Common myeloid progenitor, CD34-positive (primary cell): ENCODE measurements around the gene MAGI2.

ENCODE experiments used
- CTCF ChIA-PET: fragments of 350-600 bp; sonication (Branson Sonifier 250); formaldehyde crosslinking; loops from one replicate; lab custom pipeline; 2021; ENCODE audit warnings: antibody characterized with exemption; lab: Charles Lee
- POLR2A ChIA-PET: fragments of 350-600 bp; sonication (Branson Sonifier 250); formaldehyde crosslinking; loops from one replicate; lab custom pipeline; 2021; ENCODE audit warnings: antibody characterized with exemption; lab: Charles Lee
- DNase-seq, 3 donors: peaks; one replicate each; pipeline versions ENCODE4 v3.0.0 to v3.0.0-alpha.2; 2013
- H3K27ac ChIP-seq, 2 experiments: 1 replicate in 1 of 2; 2 replicates in 1 of 2; pipeline ENCODE4 v1.7.0; 2013; ENCODE audit warnings: inconsistent platforms in 2 of 2, low read length in 2 of 2, mild to moderate bottlenecking in 2 of 2, low read depth in 1 of 2, moderate library complexity in 1 of 2; ENCODE audit not compliant: severe bottlenecking in 2 of 2, insufficient read depth in 1 of 2, poor library complexity in 1 of 2
- H3K27me3 ChIP-seq, 5 experiments: replicated peaks in 2 of 5; 1 replicate in 3 of 5; 2 replicates in 2 of 5; pipeline versions ENCODE4 v1.6.1 to v1.7.0; 2013; ENCODE audit warnings: low read length in 4 of 5, mild to moderate bottlenecking in 2 of 5, moderate library complexity in 2 of 5, inconsistent platforms in 1 of 5; ENCODE audit not compliant: insufficient read depth in 5 of 5, control insufficient read depth in 4 of 5
- H3K36me3 ChIP-seq, 4 experiments: 1 replicate in 2 of 4; 2 replicates in 2 of 4; pipeline versions ENCODE4 v1.6.1 to v1.7.0; 2013; ENCODE audit warnings: low read length in 3 of 4, control low read depth in 1 of 4, mild to moderate bottlenecking in 1 of 4; ENCODE audit not compliant: control insufficient read depth in 4 of 4, insufficient read depth in 4 of 4
- H3K4me1 ChIP-seq, 4 experiments: 1 replicate in 3 of 4; 2 replicates in 1 of 4; pipeline versions ENCODE4 v1.6.1 to v1.7.1; 2013; ENCODE audit warnings: low read length in 3 of 4, mild to moderate bottlenecking in 3 of 4, control low read depth in 1 of 4, inconsistent platforms in 1 of 4, moderate library complexity in 1 of 4; ENCODE audit not compliant: control insufficient read depth in 4 of 4, insufficient read depth in 4 of 4; ENCODE audit errors: control extremely low read depth in 1 of 4
- H3K4me3 ChIP-seq, 7 experiments: 1 replicate in 4 of 7; 2 replicates in 3 of 7; pipeline versions ENCODE4 v1.5.1 to v1.7.0; 2013; ENCODE audit warnings: mild to moderate bottlenecking in 7 of 7, low read length in 6 of 7, moderate library complexity in 6 of 7, inconsistent platforms in 2 of 7, low read depth in 2 of 7, control low read depth in 1 of 7; ENCODE audit not compliant: insufficient read depth in 4 of 7, control insufficient read depth in 1 of 7; ENCODE audit errors: extremely low read depth in 1 of 7
- H3K9me3 ChIP-seq, 5 experiments: 1 replicate in 4 of 5; 2 replicates in 1 of 5; pipeline versions ENCODE4 v1.6.1 to v1.7.1; 2013; ENCODE audit warnings: low read length in 4 of 5, mild to moderate bottlenecking in 2 of 5, inconsistent platforms in 1 of 5, low read depth in 1 of 5, moderate library complexity in 1 of 5; ENCODE audit not compliant: control insufficient read depth in 4 of 5, insufficient read depth in 2 of 5; ENCODE audit errors: control extremely low read depth in 1 of 5
- WGBS: methylation state at CpG from one replicate; pipeline ENCODE4 v1.1.5; 2013; ENCODE audit not compliant: insufficient coverage; 5-methylcytosine and 5-hydroxymethylcytosine counted together

Gene MAGI2

GRCh38 chr7:79199961-79200360, 253.5 kb downstream of the MAGI2 start:
- H3K36me3 ChIP-seq: no peaks in the 10 kb centered on the region
- H3K4me1 ChIP-seq: no peaks in the 10 kb centered on the region
- DNase-seq: no peak
- H3K27ac ChIP-seq: no peak overlapping the region
- WGBS: 97% methylated on average over 2 of the region's 2 CpGs
- ChIA-PET CTCF (no interaction called here), POLR2A (no interaction called here)
- peaks cover 0 to 9% (median 0%) of the 10 kb centered on the region in 5 experiments for H3K9me3 ChIP-seq
- no peaks in the 10 kb centered on the region for H3K27me3 ChIP-seq
- no peak overlapping the region for H3K4me3 ChIP-seq

- Histone ChIP-seq H3K4me3 (no peak overlapping the region), H3K9me3 (peaks cover 0 to 7% (median 0%) of the 10 kb centered on the region in 5 experiments), H3K4me1 (no peaks in the 10 kb centered on the region), H3K27ac (no peak overlapping the region), H3K36me3 (no peaks in the 10 kb centered on the region), H3K27me3 (no peaks in the 10 kb centered on the region)
- CTCF ChIA-PET: no interaction called here
- no peak for DNase-seq
- POLR2A ChIA-PET: no interaction called here
- 100% methylated on average over 3 of the region's 6 CpGs for WGBS
Observed at GRCh38 chr7:79199266-79199665, 254.2 kb downstream of the MAGI2 start.

- no peak for DNase-seq
Observed at GRCh38 chr7:79185605-79186004, 267.9 kb downstream of the MAGI2 start.

GRCh38 chr7:79182283-79182682, 271.2 kb downstream of the MAGI2 start:
- Histone ChIP-seq H3K4me1 (peaks cover 0 to 2% (median 0%) of the 10 kb centered on the region in 4 experiments), H3K4me3 (no peak overlapping the region), H3K27ac (no peak overlapping the region), H3K9me3 (no peaks in the 10 kb centered on the region), H3K27me3 (no peaks in the 10 kb centered on the region), H3K36me3 (no peaks in the 10 kb centered on the region)
- DNase-seq: peak; percentile 43 to 87 (median 79)
- WGBS: no CpG with 5 or more reads among the region's 1 CpG
- ChIA-PET POLR2A (no interaction called here), CTCF (no interaction called here)

More at GRCh38 chr7:79185605-79186004, 267.9 kb downstream of the MAGI2 start:
- Histone ChIP-seq H3K27ac (no peak overlapping the region), H3K36me3 (no peaks in the 10 kb centered on the region), H3K4me3 (no peak overlapping the region), H3K4me1 (peaks cover 0 to 2% (median 0%) of the 10 kb centered on the region in 4 experiments), H3K27me3 (no peaks in the 10 kb centered on the region), H3K9me3 (no peaks in the 10 kb centered on the region)
- POLR2A ChIA-PET: no interaction called here
- 100% methylated on average over 1 of the region's 2 CpGs for WGBS
- CTCF ChIA-PET: no interaction called here

- H3K4me3 ChIP-seq: no peak overlapping the region
- WGBS: 100% methylated on average over 1 of the region's 2 CpGs
- H3K27me3 ChIP-seq: peaks cover 0 to 3% (median 0%) of the 10 kb centered on the region in 5 experiments
- CTCF ChIA-PET: no interaction called here
- no peaks in the 10 kb centered on the region for H3K36me3 ChIP-seq
- peaks cover 0 to 2% (median under 1%) of the 10 kb centered on the region in 4 experiments for H3K4me1 ChIP-seq
- POLR2A ChIA-PET: no interaction called here
- H3K9me3 ChIP-seq: no peaks in the 10 kb centered on the region
- H3K27ac ChIP-seq: no peak overlapping the region
- DNase-seq: no peak
Observed at GRCh38 chr7:79180533-79180932, 272.9 kb downstream of the MAGI2 start.

- Histone ChIP-seq H3K36me3 (no peaks in the 10 kb centered on the region), H3K4me3 (no peak overlapping the region), H3K4me1 (peaks cover 0 to 2% (median under 1%) of the 10 kb centered on the region in 4 experiments), H3K9me3 (no peaks in the 10 kb centered on the region), H3K27ac (no peak overlapping the region), H3K27me3 (peaks cover 0 to 3% (median 0%) of the 10 kb centered on the region in 5 experiments)
- CTCF ChIA-PET: interaction anchor here (0.8 to 1.2 kb wide), 5 partner anchors 9 to 670 kb away, joined by 3 to 6 read pairs (median 3); no protein-coding TSS in a partner anchor
- WGBS: 0% methylated on average over 2 of the region's 8 CpGs
- POLR2A ChIA-PET: no interaction called here
- DNase-seq: peak; percentile 34 to 63 (median 59)
Observed at GRCh38 chr7:79176859-79177477, 276.5 kb downstream of the MAGI2 start.

GRCh38 chr7:79175374-79175773, 278.1 kb downstream of the MAGI2 start:
- H3K9me3 ChIP-seq: no peaks in the 10 kb centered on the region
- POLR2A ChIA-PET: no interaction called here
- CTCF ChIA-PET: no interaction called here
- H3K4me1 ChIP-seq: peaks cover 0 to 2% (median 0%) of the 10 kb centered on the region in 4 experiments
- peaks cover 0 to 3% (median 0%) of the 10 kb centered on the region in 5 experiments for H3K27me3 ChIP-seq
- no peak overlapping the region for H3K4me3 ChIP-seq
- 100% methylated on average over 1 of the region's 3 CpGs for WGBS
- no peak overlapping the region for H3K27ac ChIP-seq
- H3K36me3 ChIP-seq: no peaks in the 10 kb centered on the region
- DNase-seq: no peak
